GM12801 (cell line): ENCODE measurements around the gene TJP2.

ENCODE experiments used
- CTCF ChIP-seq: IDR thresholded peaks from one replicate; pipeline ENCODE4 v1.5.1; 2011; ENCODE audit warnings: control low read depth; ENCODE audit not compliant: insufficient read length; ENCODE audit errors: extremely low read depth

Gene TJP2

GRCh38 chr9:69168709-69169217 is 5.3 kb upstream of the TJP2 start:
- TF ChIP-seq CTCF: no peak

- TF ChIP-seq CTCF: no peak
These were observed 3.8 kb upstream of the TJP2 start for GRCh38 chr9:69170231-69170630.

GRCh38 chr9:69171049-69171448 is 3.0 kb upstream of the TJP2 start:
- TF ChIP-seq CTCF: no peak

GRCh38 chr9:69171517-69171916 is 2.6 kb upstream of the TJP2 start:
- no peak for TF ChIP-seq CTCF

- no peak for TF ChIP-seq CTCF
These were observed 1.2 kb upstream of the TJP2 start for GRCh38 chr9:69172895-69173294.

GRCh38 chr9:69173497-69173890 is 583 bp upstream of the TJP2 start:
- TF ChIP-seq CTCF: no peak

- TF ChIP-seq CTCF: no peak
These were observed 763 bp downstream of the TJP2 start for GRCh38 chr9:69174616-69175463.
